ENCODE data around the gene BIRC6.
"Not testable (repeated sequence)": the region's sequence is repeated elsewhere in the genome, so short reads cannot be mapped to it uniquely, and the experiment has no call there.

The BIRC6 gene

DNA sequence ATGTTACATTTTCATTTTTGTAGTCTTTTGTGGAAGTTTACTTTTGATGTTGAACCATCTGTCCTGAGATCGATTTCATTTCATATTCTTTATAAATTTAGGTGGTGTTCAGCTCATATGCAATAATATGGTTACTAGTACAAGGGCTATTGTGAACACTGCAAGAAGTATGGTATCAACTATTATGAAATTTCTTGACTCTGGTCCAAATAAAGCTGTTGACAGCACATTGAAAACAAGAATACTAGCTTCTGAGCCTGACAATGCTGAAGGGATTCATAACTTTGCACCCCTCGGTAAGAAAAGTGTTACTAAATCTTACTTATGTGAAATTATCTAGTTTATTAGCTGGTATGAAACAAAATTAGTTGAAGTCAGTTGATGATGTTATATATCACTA lies 146.1 kb downstream of the BIRC6 start:
- DNase-seq (ENCODE audit: low read depth in 2 of 2): no peak

GRCh38 chr2:32504877-32505478 lies 148.2 kb downstream of the BIRC6 start:
- no peak for DNase-seq (ENCODE audit: low read depth in 2 of 2)

GRCh38 chr2:32506446-32506845 lies 149.6 kb downstream of the BIRC6 start:
- DNase-seq (ENCODE audit: low read depth in 2 of 2): no peak

DNA sequence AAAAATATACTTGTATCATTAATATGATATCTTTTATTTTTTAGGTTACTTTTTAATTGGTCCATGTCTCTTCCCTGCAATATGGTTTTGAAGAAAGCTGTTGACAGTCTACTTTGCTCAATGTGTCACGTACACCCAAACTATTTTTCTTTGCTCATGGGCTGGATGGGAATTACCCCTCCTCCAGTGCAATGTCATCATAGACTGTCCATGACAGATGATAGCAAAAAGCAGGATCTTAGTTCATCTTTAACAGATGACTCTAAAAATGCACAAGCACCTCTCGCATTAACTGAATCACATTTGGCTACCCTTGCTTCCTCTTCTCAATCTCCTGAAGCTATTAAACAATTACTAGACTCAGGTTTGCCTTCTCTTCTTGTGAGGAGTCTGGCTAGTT lies 158.1 kb downstream of the BIRC6 start:
- no peak for DNase-seq (ENCODE audit: low read depth in 2 of 2)

GRCh38 chr2:32516567-32516966 lies 159.7 kb downstream of the BIRC6 start:
- no peak for DNase-seq (ENCODE audit: low read depth in 2 of 2)

DNA sequence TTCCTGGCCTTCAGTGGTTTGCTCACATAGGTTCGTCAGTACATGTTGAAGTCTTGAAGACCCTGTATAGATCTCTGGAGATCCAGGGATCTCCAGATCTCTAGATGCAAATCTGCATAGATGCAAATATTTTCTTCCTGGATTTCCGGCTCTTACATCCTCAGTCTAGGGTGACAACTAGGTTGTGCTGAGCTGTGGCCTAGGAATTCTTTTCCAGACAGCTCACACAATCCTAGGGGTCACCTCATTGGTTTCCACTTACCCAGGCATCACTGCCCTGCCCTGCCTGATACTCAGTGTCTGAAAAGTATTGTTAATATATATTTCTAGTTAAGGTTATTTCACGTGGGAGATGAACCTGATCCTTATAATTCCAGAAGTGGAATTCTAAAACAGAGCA lies 165.9 kb downstream of the BIRC6 start:
- no peak for DNase-seq (ENCODE audit: low read depth in 2 of 2)

GRCh38 chr2:32523686-32524085 lies 166.9 kb downstream of the BIRC6 start:
- no peak for DNase-seq (ENCODE audit: low read depth in 2 of 2)

GRCh38 chr2:32532341-32532740 lies 175.5 kb downstream of the BIRC6 start:
- DNase-seq (ENCODE audit: low read depth in 2 of 2): no peak

DNA sequence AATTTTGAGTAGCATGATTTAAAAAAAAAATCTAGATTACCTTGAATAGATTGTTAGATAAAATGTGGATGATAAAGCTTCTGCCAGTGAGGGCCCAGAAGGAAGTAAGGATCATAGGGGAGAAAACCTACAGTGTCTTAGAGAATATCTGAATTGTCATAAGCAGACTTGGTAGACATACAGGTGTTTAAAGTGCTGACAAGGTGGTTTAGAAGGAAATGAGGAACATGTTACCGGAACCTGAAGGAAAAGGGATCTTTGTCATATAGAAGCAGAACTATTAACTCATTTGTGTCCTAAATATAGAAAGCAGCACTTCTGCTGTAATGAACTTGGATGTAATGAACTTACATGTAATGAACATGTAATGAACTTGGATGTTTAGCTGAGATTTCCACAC lies 176.1 kb downstream of the BIRC6 start:
- no peak for DNase-seq (ENCODE audit: low read depth in 2 of 2)

GRCh38 chr2:32534831-32535230 lies 178.0 kb downstream of the BIRC6 start:
- DNase-seq (ENCODE audit: low read depth in 2 of 2): no peak

GRCh38 chr2:32538735-32539134 lies 181.9 kb downstream of the BIRC6 start:
- no peak for DNase-seq (ENCODE audit: low read depth in 2 of 2)

GRCh38 chr2:32552483-32552882 lies 195.7 kb downstream of the BIRC6 start:
- not testable (repeated sequence) for DNase-seq (ENCODE audit: low read depth in 2 of 2)

DNA sequence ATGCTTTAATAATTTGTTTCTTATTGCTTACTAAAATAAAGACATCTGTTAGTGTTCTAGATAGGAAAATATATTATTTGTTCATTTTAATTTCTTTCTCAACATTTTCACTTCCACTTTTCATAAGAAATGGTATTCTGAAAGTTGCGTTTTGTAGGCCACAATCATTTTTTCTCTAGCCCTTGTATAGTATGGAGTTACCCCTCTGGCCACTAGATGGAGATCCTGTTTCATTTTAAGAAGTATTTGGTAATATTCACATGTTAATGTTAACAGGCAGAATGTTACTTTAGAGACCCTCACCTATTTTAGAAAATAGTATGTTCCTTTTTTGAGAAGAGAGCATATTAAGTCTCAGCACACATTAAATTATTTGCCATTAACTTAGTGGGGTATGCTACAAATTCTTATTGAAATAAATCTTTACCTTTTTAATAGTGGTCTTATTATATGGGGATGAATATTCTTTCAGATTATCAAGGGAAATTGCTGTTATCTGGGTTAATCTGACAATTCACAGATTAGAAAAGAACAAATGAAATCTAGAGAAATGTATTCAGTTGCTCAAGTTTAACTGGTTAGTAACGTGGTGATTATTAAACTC lies 197.1 kb downstream of the BIRC6 start:
- peak; percentile 4 to 7 for DNase-seq (ENCODE audit: low read depth in 2 of 2)

DNA sequence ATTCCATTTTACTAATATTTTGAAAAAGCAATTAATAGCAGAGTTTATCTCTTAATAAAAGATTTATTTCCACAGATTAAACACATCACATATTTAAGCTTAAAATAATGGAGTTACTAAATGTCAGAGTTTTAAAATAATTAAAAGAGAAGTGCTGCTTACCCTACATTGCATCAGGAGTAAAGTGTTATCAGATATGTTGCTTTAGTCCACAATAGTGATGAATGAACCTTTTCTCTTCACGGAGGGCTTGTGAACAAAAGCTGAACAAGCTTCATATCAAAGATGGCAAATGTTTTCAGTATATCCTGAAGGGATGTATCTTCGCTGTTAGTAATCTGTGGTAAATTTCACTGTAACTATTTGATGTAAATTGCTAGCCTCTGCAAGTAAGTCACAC lies 201.7 kb downstream of the BIRC6 start:
- no peak for DNase-seq (ENCODE audit: low read depth in 2 of 2)

- DNase-seq (ENCODE audit: low read depth in 2 of 2): peak in 1 of 2 experiments; percentile 1
These were observed 202.3 kb downstream of the BIRC6 start for GRCh38 chr2:32559136-32559535.

GRCh38 chr2:32562906-32563305 lies 206.1 kb downstream of the BIRC6 start:
- no peak for DNase-seq (ENCODE audit: low read depth in 2 of 2)

DNA sequence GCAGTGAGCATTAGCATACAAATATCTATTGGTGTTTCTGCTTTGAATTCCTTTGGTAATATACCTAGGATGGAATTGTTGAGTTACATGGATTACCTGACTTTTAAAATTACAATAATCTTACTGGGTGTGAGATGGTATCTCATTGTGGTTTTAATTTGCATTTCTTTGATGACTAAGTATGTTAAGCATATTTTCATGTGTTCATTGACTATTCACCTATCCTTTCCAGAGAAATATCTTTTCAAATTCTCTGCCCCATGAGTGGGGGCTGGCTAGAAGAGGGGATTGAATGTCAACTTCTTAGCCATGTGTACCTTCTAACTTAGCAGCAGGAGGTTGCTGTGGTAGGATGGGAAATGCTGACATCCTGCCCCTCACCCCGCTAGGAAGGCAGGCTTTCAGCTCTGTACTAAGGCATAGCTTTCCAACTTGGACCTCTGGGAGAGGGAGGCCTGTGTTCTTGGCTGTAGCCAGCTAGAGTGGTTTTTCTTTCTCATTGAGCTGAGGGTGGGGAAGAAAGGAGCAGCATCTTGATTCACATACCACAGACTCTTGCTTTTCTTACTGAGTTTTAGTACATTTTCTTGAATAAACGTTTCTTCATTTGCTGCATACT lies 207.7 kb downstream of the BIRC6 start:
- DNase-seq (ENCODE audit: low read depth in 2 of 2): no peak

DNA sequence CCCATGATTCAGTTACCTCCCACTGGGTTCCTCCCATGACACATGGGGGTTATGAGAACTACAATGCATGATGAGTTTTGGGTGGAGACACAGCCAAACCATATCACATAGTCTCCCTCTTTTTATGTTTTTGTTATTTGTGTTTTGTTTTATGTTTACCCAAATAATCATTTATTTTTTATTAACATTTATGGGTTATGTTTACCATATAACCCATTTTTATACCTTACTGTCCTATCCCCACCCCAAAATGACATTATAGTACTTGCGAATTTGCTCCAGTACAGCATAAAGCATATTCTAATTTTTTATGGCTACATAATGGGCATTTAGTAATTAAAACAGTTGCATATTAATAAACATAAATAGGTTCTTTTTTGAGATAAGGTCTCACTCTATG lies 209.1 kb downstream of the BIRC6 start:
- DNase-seq (ENCODE audit: low read depth in 2 of 2): no peak

- no peak for DNase-seq (ENCODE audit: low read depth in 2 of 2)
These were observed 215.2 kb downstream of the BIRC6 start for GRCh38 chr2:32572030-32572429.

GRCh38 chr2:32572737-32573136 lies 215.9 kb downstream of the BIRC6 start:
- no peak for DNase-seq (ENCODE audit: low read depth in 2 of 2)

- DNase-seq (ENCODE audit: low read depth in 2 of 2): no peak
These were observed 235.0 kb downstream of the BIRC6 start for GRCh38 chr2:32591669-32592463.

DNA sequence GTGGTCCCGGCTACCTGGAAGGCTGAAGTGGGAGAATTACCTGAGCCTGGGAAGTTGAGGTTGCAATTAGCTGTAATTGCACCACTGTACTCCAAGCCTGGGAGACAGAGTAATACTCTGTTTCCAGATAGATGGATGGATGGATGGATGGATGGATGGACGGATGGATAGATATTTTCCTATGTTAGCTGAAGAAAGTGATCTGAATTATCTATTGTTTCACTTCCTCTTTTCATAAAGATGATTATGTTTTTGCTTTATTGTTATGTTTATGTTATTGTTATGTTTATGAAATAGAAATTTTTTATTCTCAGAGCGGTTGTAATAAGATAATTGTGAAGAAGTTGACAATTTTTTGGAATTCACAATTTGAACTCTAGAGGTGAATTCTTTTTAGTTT lies 237.8 kb downstream of the BIRC6 start:
- DNase-seq (ENCODE audit: low read depth in 2 of 2): no peak

DNA sequence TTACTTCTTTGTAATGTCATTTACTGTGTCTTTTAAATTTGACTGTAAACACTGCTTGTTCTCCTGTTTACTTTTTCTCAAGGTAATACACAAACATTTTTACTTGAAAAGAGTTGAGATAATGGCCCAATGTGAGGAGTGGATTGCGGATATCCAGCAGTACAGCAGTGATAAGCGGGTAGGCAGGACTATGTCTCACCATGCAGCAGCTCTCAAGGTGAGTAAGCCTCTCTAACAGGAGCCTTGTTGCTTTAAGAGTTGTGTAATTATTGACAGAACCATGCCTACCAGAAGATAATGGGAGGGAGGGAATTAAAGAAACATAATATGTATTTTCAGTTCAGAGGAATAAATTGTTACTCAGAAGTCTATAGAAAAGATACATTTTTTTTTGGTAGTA lies 254.5 kb downstream of the BIRC6 start:
- DNase-seq (ENCODE audit: low read depth in 2 of 2): no peak
